Fibroblast of pulmonary artery (primary cell): ENCODE data around the gene ALPL.
"Not testable (repeated sequence)": the region's sequence is repeated elsewhere in the genome, so short reads cannot be mapped to it uniquely, and the experiment has no call there.

Source experiments
- DNase-seq: peaks from one replicate; pipeline ENCODE4 v3.0.0-alpha.2; 2010; ENCODE audit warnings: low read depth
- H3K4me3 ChIP-seq: replicated peaks from 2 replicates; pipeline ENCODE4 v1.5.1; 2011; ENCODE audit warnings: low read depth, mild to moderate bottlenecking, control low read depth, low read length, moderate library complexity
- CTCF ChIP-seq: IDR thresholded peaks from 2 replicates; pipeline ENCODE4 v1.5.1; 2011; ENCODE audit warnings: mild to moderate bottlenecking, control low read depth, low read length, inconsistent platforms; ENCODE audit errors: missing control alignments

Gene ALPL

GRCh38 chr1:21509351-21510112 lies at the start of gene ALPL:
Gene ALPL (plus strand): TSS chr1:21509423. CDS start chr1:21554082, 44,659 bp downstream.
- DNase-seq: no peak
- H3K4me3 ChIP-seq: no peak within 1 kb of the TSS
- TF ChIP-seq CTCF: no peak

- not testable (repeated sequence) for DNase-seq, H3K4me3 ChIP-seq
Measured at GRCh38 chr1:21465127-21465526, 44.1 kb upstream of the ALPL start.

GRCh38 chr1:21467946-21468345 lies 41.3 kb upstream of the ALPL start:
- DNase-seq, H3K4me3 ChIP-seq: not testable (repeated sequence)

GRCh38 chr1:21468599-21468998 lies 40.6 kb upstream of the ALPL start:
- H3K4me3 ChIP-seq: no peak overlapping the region
- DNase-seq: peak; percentile 39
- TF ChIP-seq CTCF: peak; percentile 39

GRCh38 chr1:21469581-21469980 lies 39.6 kb upstream of the ALPL start:
- no peak for DNase-seq
- H3K4me3 ChIP-seq: no peak overlapping the region
- TF ChIP-seq CTCF: no peak

GRCh38 chr1:21472861-21473260 lies 36.4 kb upstream of the ALPL start:
- DNase-seq: no peak
- no peak for TF ChIP-seq CTCF
- no peak overlapping the region for H3K4me3 ChIP-seq

- no peak for DNase-seq
- no peak overlapping the region for H3K4me3 ChIP-seq
- no peak for TF ChIP-seq CTCF
Measured at GRCh38 chr1:21478356-21478755, 30.9 kb upstream of the ALPL start.

- not testable (repeated sequence) for DNase-seq, H3K4me3 ChIP-seq
Measured at GRCh38 chr1:21483881-21484280, 25.3 kb upstream of the ALPL start.
